T-helper 2 cell treated with Interferon-gamma antibody and Interleukin-4, amounts not matched to agents 5 μg/mL and 100 μg/mL, for 36 hours (primary cell): ENCODE measurements around the gene OSBPL10.

Experiments used
- DNase-seq: peaks from one replicate; pipeline ENCODE4 v3.0.0; 2021; ENCODE audit warnings: low spot score
- H3K27ac Mint-ChIP-seq: one replicate; pipeline ENCODE4 v1.8.0; 2021; ENCODE audit warnings: mild to moderate bottlenecking, mixed read lengths
- H3K27me3 Mint-ChIP-seq: one replicate; pipeline ENCODE4 v1.8.0; 2021; ENCODE audit warnings: low read depth, mixed read lengths
- H3K36me3 Mint-ChIP-seq: one replicate; pipeline ENCODE4 v1.8.0; 2021; ENCODE audit warnings: low read depth, mixed read lengths
- H3K4me1 Mint-ChIP-seq: one replicate; pipeline ENCODE4 v1.8.0; 2021; ENCODE audit warnings: low read depth, mixed read lengths
- H3K4me3 Mint-ChIP-seq: one replicate; pipeline ENCODE4 v1.8.0; 2022; ENCODE audit warnings: mild to moderate bottlenecking, moderate library complexity, mixed read lengths
- H3K9me3 Mint-ChIP-seq: one replicate; pipeline ENCODE4 v1.8.0; 2021; ENCODE audit warnings: mixed read lengths

Gene OSBPL10

GRCh38 chr3:31752305-31753049 is 228.6 kb downstream of the OSBPL10 start:
- DNase-seq, result no peak
- Mint-ChIP-seq H3K27me3 (no peaks in the 10 kb centered on the region), H3K36me3 (peaks cover 3% of the 10 kb centered on the region), H3K27ac (no peak overlapping the region), H3K9me3 (no peaks in the 10 kb centered on the region), H3K4me1 (peaks cover 42% of the 10 kb centered on the region), H3K4me3 (no peak overlapping the region)

DNA sequence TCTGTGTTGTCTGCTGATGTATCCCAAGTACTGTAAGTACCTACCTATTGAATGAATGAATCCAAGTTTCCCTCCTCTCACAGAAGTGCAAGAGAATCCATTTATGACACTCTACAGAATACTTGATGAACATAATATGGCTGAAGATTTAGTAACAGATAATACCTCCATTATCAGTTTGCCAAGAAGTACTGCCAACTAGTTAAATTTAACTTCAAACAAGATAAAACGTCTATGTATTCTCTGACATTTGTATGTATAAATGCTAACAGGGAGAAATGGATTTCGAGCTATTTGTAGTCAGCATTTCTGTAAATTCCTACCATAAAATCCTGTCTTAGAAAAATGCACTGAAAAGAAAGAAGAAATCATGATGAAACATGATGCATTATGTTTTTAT is 230.7 kb downstream of the OSBPL10 start:
- H3K27me3 Mint-ChIP-seq, result no peaks in the 10 kb centered on the region
- no peak for DNase-seq
- H3K9me3 Mint-ChIP-seq, result no peaks in the 10 kb centered on the region
- H3K4me1 Mint-ChIP-seq, result peaks cover 22% of the 10 kb centered on the region
- H3K27ac Mint-ChIP-seq, result no peak overlapping the region
- peaks cover 3% of the 10 kb centered on the region for H3K36me3 Mint-ChIP-seq
- no peak overlapping the region for H3K4me3 Mint-ChIP-seq

- no peaks in the 10 kb centered on the region for H3K9me3 Mint-ChIP-seq
- DNase-seq, result no peak
- peaks cover 3% of the 10 kb centered on the region for H3K36me3 Mint-ChIP-seq
- peaks cover 9% of the 10 kb centered on the region for H3K4me1 Mint-ChIP-seq
- no peak overlapping the region for H3K4me3 Mint-ChIP-seq
- H3K27ac Mint-ChIP-seq, result no peak overlapping the region
- H3K27me3 Mint-ChIP-seq, result no peaks in the 10 kb centered on the region
Observed at GRCh38 chr3:31748933-31749295, 232.1 kb downstream of the OSBPL10 start.

- H3K4me3 Mint-ChIP-seq, result no peak overlapping the region
- H3K27ac Mint-ChIP-seq, result no peak overlapping the region
- H3K36me3 Mint-ChIP-seq, result peaks cover 2% of the 10 kb centered on the region
- DNase-seq, result no peak
- no peaks in the 10 kb centered on the region for H3K9me3 Mint-ChIP-seq
- no peaks in the 10 kb centered on the region for H3K27me3 Mint-ChIP-seq
- H3K4me1 Mint-ChIP-seq, result peaks cover 6% of the 10 kb centered on the region
Observed at GRCh38 chr3:31748281-31748932, 232.7 kb downstream of the OSBPL10 start.

GRCh38 chr3:31747785-31748184 is 233.3 kb downstream of the OSBPL10 start:
- Mint-ChIP-seq H3K4me3 (no peak overlapping the region), H3K27ac (no peak overlapping the region), H3K27me3 (no peaks in the 10 kb centered on the region), H3K4me1 (peaks cover 6% of the 10 kb centered on the region), H3K9me3 (no peaks in the 10 kb centered on the region), H3K36me3 (peaks cover 2% of the 10 kb centered on the region)
- no peak for DNase-seq

- Mint-ChIP-seq H3K9me3 (no peaks in the 10 kb centered on the region), H3K4me3 (no peak overlapping the region), H3K36me3 (peaks cover 5% of the 10 kb centered on the region), H3K27ac (no peak overlapping the region), H3K27me3 (no peaks in the 10 kb centered on the region), H3K4me1 (peaks cover 3% of the 10 kb centered on the region)
- DNase-seq, result no peak
Observed at GRCh38 chr3:31744913-31745312, 236.1 kb downstream of the OSBPL10 start.

DNA sequence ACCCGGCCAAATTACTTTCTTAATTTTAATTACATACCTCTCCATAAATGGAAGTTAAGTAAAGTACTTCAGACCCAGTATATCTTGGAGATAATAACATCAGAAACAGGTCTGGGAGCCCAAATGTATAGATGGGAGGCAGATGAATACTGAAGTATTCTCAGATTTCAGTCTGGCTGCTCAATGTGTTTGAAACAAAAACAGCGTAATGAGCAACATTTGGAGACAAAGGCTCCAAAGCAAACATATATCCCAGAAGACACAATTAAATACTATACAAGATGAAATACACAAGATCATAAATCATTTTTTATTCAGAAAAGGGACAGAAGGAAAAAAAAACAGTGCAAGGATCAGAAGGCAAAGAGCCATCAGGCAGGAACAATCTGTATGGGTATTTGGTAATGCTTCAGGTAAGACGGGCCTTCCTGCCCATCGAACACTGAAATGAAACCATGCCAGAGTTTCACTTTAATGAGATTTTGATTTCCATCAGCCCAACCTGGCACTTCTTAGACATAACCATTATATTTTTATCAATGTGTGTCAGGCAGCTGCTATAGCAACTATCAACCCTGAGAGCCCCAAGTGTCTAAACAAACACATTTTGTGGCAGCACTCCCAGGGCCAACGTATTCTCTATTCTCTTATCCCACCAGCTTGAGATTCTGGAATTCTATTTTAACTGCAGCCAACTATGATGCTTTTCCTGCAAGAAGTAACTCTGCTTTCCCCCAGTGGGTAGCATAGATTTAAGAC is 237.6 kb downstream of the OSBPL10 start:
- no peak overlapping the region for H3K4me3 Mint-ChIP-seq
- DNase-seq, result no peak

GRCh38 chr3:31740397-31740796 is 240.7 kb downstream of the OSBPL10 start:
- no peak overlapping the region for H3K27ac Mint-ChIP-seq
- H3K4me1 Mint-ChIP-seq, result peaks cover 7% of the 10 kb centered on the region
- DNase-seq, result no peak
- H3K27me3 Mint-ChIP-seq, result peaks cover 7% of the 10 kb centered on the region
- no peak overlapping the region for H3K4me3 Mint-ChIP-seq
- H3K9me3 Mint-ChIP-seq, result no peaks in the 10 kb centered on the region
- H3K36me3 Mint-ChIP-seq, result peaks cover 3% of the 10 kb centered on the region

More for the DNA sequence above, 237.6 kb downstream of the OSBPL10 start:
- Mint-ChIP-seq H3K27ac (no peak overlapping the region), H3K27me3 (no peaks in the 10 kb centered on the region), H3K36me3 (peaks cover 3% of the 10 kb centered on the region), H3K4me1 (peaks cover 1% of the 10 kb centered on the region), H3K9me3 (no peaks in the 10 kb centered on the region)

- Mint-ChIP-seq H3K27ac (no peak overlapping the region), H3K9me3 (no peaks in the 10 kb centered on the region), H3K4me1 (peaks cover 7% of the 10 kb centered on the region), H3K27me3 (peaks cover 7% of the 10 kb centered on the region), H3K36me3 (peaks cover 3% of the 10 kb centered on the region), H3K4me3 (no peak overlapping the region)
- DNase-seq, result no peak
Observed at GRCh38 chr3:31738412-31738811, 242.7 kb downstream of the OSBPL10 start.

DNA sequence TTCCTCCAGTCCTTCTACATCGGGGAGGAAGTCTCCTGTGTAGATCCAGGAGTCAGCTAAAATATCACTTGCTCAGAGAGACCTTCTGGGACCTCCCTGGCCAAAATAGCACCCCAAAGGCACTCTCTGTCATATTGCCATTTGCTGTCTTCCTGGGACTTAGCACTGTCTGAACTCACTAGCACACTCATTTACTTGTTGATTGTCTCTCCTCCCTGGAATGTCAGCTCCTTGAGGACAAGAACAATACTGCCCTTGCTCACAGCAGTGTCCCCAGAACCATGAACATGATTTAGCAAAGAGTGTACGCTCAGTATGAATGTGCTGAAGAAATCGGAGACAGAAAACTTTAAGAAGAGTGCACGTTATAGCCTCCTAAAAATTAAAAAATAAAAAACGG is 245.4 kb downstream of the OSBPL10 start:
- Mint-ChIP-seq H3K4me3 (no peak overlapping the region), H3K27me3 (peaks cover 7% of the 10 kb centered on the region), H3K9me3 (no peaks in the 10 kb centered on the region), H3K36me3 (no peaks in the 10 kb centered on the region), H3K27ac (no peak overlapping the region), H3K4me1 (peaks cover 7% of the 10 kb centered on the region)
- no peak for DNase-seq

GRCh38 chr3:31733234-31733667 is 247.8 kb downstream of the OSBPL10 start:
- Mint-ChIP-seq H3K36me3 (no peaks in the 10 kb centered on the region), H3K27me3 (peaks cover 11% of the 10 kb centered on the region), H3K4me3 (no peak overlapping the region), H3K4me1 (peaks cover 6% of the 10 kb centered on the region), H3K27ac (no peak overlapping the region), H3K9me3 (no peaks in the 10 kb centered on the region)
- no peak for DNase-seq

DNA sequence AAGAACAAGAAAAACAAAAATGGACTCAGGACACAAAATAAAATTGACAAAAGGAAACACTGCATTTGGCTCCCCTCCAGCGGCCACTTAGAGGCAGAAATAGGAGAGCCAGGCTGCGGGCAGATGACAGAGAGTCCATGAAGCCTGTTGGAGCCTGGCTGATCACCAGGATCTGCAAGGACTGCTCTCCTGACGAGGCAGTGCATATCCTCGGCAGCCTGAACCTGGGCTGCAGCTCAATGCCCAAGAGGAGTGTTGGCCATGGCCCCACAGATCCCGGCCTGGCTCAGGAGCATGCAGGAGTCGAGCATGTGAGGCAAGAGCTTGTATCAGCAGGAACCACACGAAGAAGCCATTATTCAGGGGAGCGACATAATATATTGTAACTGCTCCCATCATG is 248.5 kb downstream of the OSBPL10 start:
- Mint-ChIP-seq H3K4me1 (peaks cover 6% of the 10 kb centered on the region), H3K4me3 (no peak overlapping the region), H3K27ac (no peak overlapping the region), H3K27me3 (peaks cover 10% of the 10 kb centered on the region), H3K9me3 (no peaks in the 10 kb centered on the region), H3K36me3 (no peaks in the 10 kb centered on the region)
- DNase-seq, result no peak

DNA sequence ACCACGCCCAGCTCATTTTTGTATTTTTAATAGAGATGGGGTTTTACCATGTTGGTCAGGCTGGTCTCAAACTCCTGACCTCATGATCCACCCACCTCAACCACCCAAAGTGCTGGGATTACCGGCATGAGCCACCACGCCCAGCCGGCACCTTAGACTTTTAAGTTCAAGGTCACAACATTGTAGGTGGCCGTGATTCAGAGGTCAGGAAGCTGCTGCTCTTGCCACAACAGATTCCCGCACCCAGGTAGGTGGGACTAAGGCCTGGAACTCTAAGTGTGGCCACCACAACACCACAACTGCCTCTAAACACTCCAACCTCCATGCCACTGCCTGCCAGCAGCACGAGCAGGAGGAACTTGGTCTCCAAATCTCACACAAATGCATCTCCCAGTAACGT is 251.5 kb downstream of the OSBPL10 start:
- Mint-ChIP-seq H3K9me3 (no peaks in the 10 kb centered on the region), H3K36me3 (no peaks in the 10 kb centered on the region), H3K27me3 (peaks cover 4% of the 10 kb centered on the region), H3K4me1 (no peaks in the 10 kb centered on the region), H3K4me3 (no peak overlapping the region), H3K27ac (no peak overlapping the region)
- DNase-seq, result no peak

GRCh38 chr3:31729082-31729481 is 252.0 kb downstream of the OSBPL10 start:
- no peaks in the 10 kb centered on the region for H3K36me3 Mint-ChIP-seq
- H3K4me1 Mint-ChIP-seq, result no peaks in the 10 kb centered on the region
- no peak overlapping the region for H3K27ac Mint-ChIP-seq
- H3K4me3 Mint-ChIP-seq, result no peak overlapping the region
- peaks cover 4% of the 10 kb centered on the region for H3K27me3 Mint-ChIP-seq
- H3K9me3 Mint-ChIP-seq, result no peaks in the 10 kb centered on the region
- no peak for DNase-seq
